K562 treated with DMSO at 1 percent for 12 hours (cell line): ENCODE data around the gene PTPN13. TPM values are rescaled to one million over a fixed set of nuclear protein-coding genes. Genes with fewer than 3 reads are reported as not detected.

Experiments
- total RNA-seq: library from RNA; unstranded; fragments of 300-600 nt; gene quantifications from 2 replicates; pipeline ENCODE4 v1.2.3, GENCODE V29; 2022; ENCODE audit not compliant: insufficient read depth

Gene PTPN13, protein sequence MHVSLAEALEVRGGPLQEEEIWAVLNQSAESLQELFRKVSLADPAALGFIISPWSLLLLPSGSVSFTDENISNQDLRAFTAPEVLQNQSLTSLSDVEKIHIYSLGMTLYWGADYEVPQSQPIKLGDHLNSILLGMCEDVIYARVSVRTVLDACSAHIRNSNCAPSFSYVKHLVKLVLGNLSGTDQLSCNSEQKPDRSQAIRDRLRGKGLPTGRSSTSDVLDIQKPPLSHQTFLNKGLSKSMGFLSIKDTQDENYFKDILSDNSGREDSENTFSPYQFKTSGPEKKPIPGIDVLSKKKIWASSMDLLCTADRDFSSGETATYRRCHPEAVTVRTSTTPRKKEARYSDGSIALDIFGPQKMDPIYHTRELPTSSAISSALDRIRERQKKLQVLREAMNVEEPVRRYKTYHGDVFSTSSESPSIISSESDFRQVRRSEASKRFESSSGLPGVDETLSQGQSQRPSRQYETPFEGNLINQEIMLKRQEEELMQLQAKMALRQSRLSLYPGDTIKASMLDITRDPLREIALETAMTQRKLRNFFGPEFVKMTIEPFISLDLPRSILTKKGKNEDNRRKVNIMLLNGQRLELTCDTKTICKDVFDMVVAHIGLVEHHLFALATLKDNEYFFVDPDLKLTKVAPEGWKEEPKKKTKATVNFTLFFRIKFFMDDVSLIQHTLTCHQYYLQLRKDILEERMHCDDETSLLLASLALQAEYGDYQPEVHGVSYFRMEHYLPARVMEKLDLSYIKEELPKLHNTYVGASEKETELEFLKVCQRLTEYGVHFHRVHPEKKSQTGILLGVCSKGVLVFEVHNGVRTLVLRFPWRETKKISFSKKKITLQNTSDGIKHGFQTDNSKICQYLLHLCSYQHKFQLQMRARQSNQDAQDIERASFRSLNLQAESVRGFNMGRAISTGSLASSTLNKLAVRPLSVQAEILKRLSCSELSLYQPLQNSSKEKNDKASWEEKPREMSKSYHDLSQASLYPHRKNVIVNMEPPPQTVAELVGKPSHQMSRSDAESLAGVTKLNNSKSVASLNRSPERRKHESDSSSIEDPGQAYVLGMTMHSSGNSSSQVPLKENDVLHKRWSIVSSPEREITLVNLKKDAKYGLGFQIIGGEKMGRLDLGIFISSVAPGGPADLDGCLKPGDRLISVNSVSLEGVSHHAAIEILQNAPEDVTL (N-terminal part only)
- total RNA-seq, result not detected in 2 replicates

GRCh38 chr4:86593688-86594558 lies at the start of gene PTPN13:
Gene PTPN13 (plus strand): TSS chr4:86594315. CDS start chr4:86635257, 40,942 bp downstream.

DNA sequence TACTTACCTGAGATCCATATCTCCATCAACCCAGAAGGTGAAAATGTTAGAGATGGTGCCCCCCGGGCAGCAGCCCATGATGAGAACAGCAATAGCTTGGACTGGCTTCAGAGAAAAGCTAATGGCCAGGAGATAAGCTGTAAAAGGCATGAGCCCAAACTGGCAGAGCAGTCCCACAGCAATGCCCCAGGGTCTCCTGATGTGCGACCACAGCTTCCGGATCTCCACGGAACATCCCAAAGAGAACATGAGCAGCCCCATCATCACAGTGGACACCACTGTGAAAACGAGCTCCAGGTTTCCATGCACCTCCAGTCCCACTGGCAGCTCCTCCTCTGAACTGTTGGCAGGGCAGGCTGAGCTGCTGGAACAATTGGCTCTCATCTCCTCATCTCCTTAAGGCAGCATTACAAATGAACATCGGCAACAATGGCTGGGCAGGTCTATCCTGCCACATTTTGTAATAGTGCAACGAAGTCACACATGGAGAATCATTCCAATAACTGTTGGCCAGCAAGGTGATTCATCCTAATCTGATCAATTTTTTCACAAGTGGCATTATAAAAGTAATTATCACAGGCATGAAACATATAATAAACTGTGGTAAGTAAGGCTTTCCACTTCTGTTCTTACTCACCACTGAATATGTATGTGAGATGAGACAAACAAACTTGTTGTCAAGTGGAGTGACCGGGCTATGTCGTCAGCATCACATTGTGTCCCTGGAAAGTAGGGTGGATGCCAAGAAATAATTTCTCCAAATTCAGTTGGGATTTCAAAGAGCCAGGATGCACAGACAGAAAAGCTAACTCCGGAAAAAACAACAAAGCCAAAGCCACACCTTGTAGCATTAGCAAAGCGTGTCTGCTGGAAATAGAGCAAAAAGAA lies 254.9 kb downstream of the PTPN13 start, which contains the start of gene SLC10A6:
TSS of gene SLC10A6 (minus strand) at position 653 of the 888 bp plus-strand sequence. CDS start at position 384, 269 bp downstream.

Other genes with a start within 250 kb of the PTPN13 start
- 0.41 TPM in 1 of 2 replicates, not detected in the other for gene MAPK10, start 234.3 kb upstream of the PTPN13 start, total RNA-seq